HPDE6-E6E7 (cell line): ENCODE data around the gene TOX2.

Source experiments
- DNase-seq: peaks from one replicate; pipeline ENCODE4 v3.0.0; 2011; ENCODE audit warnings: missing footprints; ENCODE audit errors: extremely low spot score

The TOX2 gene

GRCh38 chr20:43977962-43978361 is 63.3 kb downstream of the TOX2 start:
- DNase-seq: no peak

- no peak for DNase-seq
Measured at GRCh38 chr20:43979576-43980105, 65.0 kb downstream of the TOX2 start.

GRCh38 chr20:43981540-43981939 is 66.9 kb downstream of the TOX2 start:
- DNase-seq: no peak

GRCh38 chr20:43982016-43982415 is 67.4 kb downstream of the TOX2 start:
- DNase-seq: no peak

GRCh38 chr20:43982886-43983285 is 68.2 kb downstream of the TOX2 start:
- DNase-seq: no peak

- DNase-seq: no peak
Measured at GRCh38 chr20:43983359-43983758, 68.7 kb downstream of the TOX2 start.

- DNase-seq: no peak
Measured at GRCh38 chr20:43983904-43984361, 69.3 kb downstream of the TOX2 start.

- DNase-seq: no peak
Measured at GRCh38 chr20:43984587-43984986, 69.9 kb downstream of the TOX2 start.

- DNase-seq: no peak
Measured at GRCh38 chr20:43985121-43985520, 70.5 kb downstream of the TOX2 start.

- DNase-seq: no peak
Measured at GRCh38 chr20:43985608-43986316, 71.1 kb downstream of the TOX2 start.

- DNase-seq: no peak
Measured at GRCh38 chr20:43987018-43987417, 72.4 kb downstream of the TOX2 start.

GRCh38 chr20:43987531-43987930 is 72.9 kb downstream of the TOX2 start:
- no peak for DNase-seq

- no peak for DNase-seq
Measured at GRCh38 chr20:43988451-43988850, 73.8 kb downstream of the TOX2 start.

GRCh38 chr20:43988867-43989266 is 74.2 kb downstream of the TOX2 start:
- DNase-seq: no peak

GRCh38 chr20:43991261-43991660 is 76.6 kb downstream of the TOX2 start:
- DNase-seq: no peak

GRCh38 chr20:43991982-43992381 is 77.3 kb downstream of the TOX2 start:
- no peak for DNase-seq

- DNase-seq: no peak
Measured at GRCh38 chr20:43992885-43993284, 78.2 kb downstream of the TOX2 start.

- no peak for DNase-seq
Measured at GRCh38 chr20:43993560-43993959, 78.9 kb downstream of the TOX2 start.

GRCh38 chr20:43994486-43995100 is 79.9 kb downstream of the TOX2 start:
- DNase-seq: no peak

- DNase-seq: no peak
Measured at GRCh38 chr20:43995645-43996044, 81.0 kb downstream of the TOX2 start.

GRCh38 chr20:43996240-43996930 is 81.7 kb downstream of the TOX2 start:
- no peak for DNase-seq

GRCh38 chr20:43999848-44000247 is 85.2 kb downstream of the TOX2 start:
- DNase-seq: no peak
